Progenitor cell of endocrine pancreas (in vitro differentiated cells): ENCODE measurements around the gene USP31. TPM values are rescaled to one million over a fixed set of nuclear protein-coding genes. Genes with fewer than 3 reads are reported as not detected.

ENCODE experiments used
- DNase-seq: peaks from one replicate; pipeline ENCODE4 v3.0.0; 2021; ENCODE audit warnings: low spot score; ENCODE audit not compliant: unreplicated experiment
- H3K27ac Mint-ChIP-seq: 2 replicates; pipeline ENCODE4 v1.8.0; 2021; ENCODE audit warnings: mild to moderate bottlenecking, moderate library complexity, mixed read lengths
- H3K27me3 Mint-ChIP-seq: 2 replicates; pipeline ENCODE4 v1.8.0; 2021; ENCODE audit warnings: mixed read lengths
- H3K36me3 Mint-ChIP-seq: 2 replicates; pipeline ENCODE4 v1.8.0; 2022; ENCODE audit warnings: mixed read lengths; ENCODE audit not compliant: insufficient read depth
- H3K4me1 Mint-ChIP-seq: 2 replicates; pipeline ENCODE4 v1.8.0; 2021; ENCODE audit warnings: low read depth, mixed read lengths
- H3K4me3 Mint-ChIP-seq: 2 replicates; pipeline ENCODE4 v1.8.0; 2021; ENCODE audit warnings: low read depth, mild to moderate bottlenecking, moderate library complexity, mixed read lengths
- H3K9me3 Mint-ChIP-seq: 2 replicates; pipeline ENCODE4 v1.8.0; 2021; ENCODE audit warnings: low read depth, mixed read lengths
- total RNA-seq: library from RNA; stranded (reverse); gene quantifications from 2 replicates; pipeline ENCODE4 v1.2.1, GENCODE V29; 2021
- TF ChIP-seq, protein P1 (sequence below): fragments of 200-600 bp; sonication (generic); IDR thresholded peaks from one replicate; pipeline ENCODE4 v1.5.0; 2021; ENCODE audit warnings: antibody characterized with exemption, mild to moderate bottlenecking; ENCODE audit not compliant: unreplicated experiment

USP31 gene
- total RNA-seq, 1 donor from 2014 or later, result 10.5 TPM

DNA sequence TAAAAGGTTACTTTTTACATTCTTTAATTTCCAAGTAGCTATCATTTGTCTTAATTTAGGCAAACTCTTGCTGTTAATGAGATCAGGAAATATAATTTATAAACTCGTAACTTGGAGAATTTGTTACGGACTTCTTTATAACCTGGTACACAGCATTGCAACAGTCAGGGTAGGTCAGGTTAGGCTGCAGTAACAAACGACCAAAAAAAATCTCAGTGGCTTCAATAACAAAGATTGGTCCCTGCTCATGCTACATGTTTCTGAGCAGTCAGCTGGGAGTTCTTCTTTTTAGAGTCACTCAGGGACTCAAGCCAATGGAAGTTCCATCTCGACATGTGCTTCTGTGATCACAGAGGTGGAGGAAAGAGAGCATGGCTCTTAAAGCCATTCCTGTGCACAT lies 110.1 kb downstream of the USP31 start:
- TF ChIP-seq, protein P1, sequence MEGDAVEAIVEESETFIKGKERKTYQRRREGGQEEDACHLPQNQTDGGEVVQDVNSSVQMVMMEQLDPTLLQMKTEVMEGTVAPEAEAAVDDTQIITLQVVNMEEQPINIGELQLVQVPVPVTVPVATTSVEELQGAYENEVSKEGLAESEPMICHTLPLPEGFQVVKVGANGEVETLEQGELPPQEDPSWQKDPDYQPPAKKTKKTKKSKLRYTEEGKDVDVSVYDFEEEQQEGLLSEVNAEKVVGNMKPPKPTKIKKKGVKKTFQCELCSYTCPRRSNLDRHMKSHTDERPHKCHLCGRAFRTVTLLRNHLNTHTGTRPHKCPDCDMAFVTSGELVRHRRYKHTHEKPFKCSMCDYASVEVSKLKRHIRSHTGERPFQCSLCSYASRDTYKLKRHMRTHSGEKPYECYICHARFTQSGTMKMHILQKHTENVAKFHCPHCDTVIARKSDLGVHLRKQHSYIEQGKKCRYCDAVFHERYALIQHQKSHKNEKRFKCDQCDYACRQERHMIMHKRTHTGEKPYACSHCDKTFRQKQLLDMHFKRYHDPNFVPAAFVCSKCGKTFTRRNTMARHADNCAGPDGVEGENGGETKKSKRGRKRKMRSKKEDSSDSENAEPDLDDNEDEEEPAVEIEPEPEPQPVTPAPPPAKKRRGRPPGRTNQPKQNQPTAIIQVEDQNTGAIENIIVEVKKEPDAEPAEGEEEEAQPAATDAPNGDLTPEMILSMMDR, result no peak
- no peak for DNase-seq
- H3K9me3 Mint-ChIP-seq, result no peaks in the 10 kb centered on the region

DNA sequence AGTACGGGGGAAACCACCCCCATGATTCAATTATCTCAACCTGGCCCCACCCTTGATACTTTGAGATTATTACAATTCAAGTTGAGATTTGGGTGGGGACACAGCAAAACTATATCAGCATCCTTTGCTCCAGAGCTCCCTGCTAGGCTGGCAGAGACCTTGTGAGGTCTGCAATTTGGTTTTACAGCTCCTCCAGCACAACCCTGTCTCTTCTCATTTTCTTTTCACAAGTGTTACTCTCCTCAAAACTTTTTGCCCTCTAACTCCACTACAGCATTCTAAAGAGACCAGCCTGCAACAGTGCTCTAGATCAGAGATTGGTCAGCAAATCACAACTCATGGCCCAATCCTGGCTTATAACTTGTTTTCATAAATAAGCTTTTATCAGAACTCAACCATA lies 114.0 kb downstream of the USP31 start:
- Mint-ChIP-seq H3K27ac (no peak overlapping the region), H3K36me3 (no peaks in the 10 kb centered on the region), H3K27me3 (peaks cover 13% of the 10 kb centered on the region), H3K4me3 (no peak overlapping the region), H3K4me1 (no peaks in the 10 kb centered on the region), H3K9me3 (peaks cover 5% of the 10 kb centered on the region)
- no peak for DNase-seq
- TF ChIP-seq, protein P1, result no peak

More for the DNA sequence above, 110.1 kb downstream of the USP31 start:
- Mint-ChIP-seq H3K4me3 (no peak overlapping the region), H3K27me3 (peaks cover 8% of the 10 kb centered on the region), H3K36me3 (no peaks in the 10 kb centered on the region), H3K4me1 (no peaks in the 10 kb centered on the region), H3K27ac (no peak overlapping the region)

DNA sequence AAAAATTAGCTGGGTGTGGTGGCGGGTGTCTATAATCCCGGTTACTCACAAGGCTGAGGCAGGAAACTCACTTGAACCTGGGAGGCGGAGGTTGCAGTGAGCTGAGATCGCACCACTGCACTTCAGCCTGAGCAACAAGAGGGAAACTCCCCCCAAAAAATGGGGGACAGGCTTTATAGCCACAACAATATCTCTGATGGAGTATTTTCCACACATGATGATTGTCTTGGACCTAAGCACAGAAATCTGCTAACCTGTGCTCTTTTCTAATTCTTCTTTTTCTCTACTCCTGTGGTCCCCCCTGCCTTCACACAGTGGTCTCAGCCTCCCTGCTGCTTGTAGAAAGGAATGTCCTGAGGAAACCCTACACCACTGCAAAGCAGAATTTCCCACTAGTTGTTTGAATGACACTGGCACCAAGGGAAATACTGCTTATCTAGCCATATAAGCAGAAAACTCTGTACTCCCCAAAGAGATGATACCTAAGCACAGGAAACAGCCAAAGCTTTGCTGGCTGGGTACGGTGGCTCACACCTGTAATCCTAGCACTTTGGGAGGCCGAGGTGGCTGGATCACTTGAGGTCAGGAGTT lies 117.6 kb downstream of the USP31 start:
- H3K36me3 Mint-ChIP-seq, result no peaks in the 10 kb centered on the region
- H3K4me1 Mint-ChIP-seq, result no peaks in the 10 kb centered on the region
- H3K9me3 Mint-ChIP-seq, result peaks cover 5% of the 10 kb centered on the region
- peaks cover 22% of the 10 kb centered on the region for H3K27me3 Mint-ChIP-seq
- no peak overlapping the region for H3K4me3 Mint-ChIP-seq
- no peak for DNase-seq
- TF ChIP-seq, protein P1, result no peak
- no peak overlapping the region for H3K27ac Mint-ChIP-seq

DNA sequence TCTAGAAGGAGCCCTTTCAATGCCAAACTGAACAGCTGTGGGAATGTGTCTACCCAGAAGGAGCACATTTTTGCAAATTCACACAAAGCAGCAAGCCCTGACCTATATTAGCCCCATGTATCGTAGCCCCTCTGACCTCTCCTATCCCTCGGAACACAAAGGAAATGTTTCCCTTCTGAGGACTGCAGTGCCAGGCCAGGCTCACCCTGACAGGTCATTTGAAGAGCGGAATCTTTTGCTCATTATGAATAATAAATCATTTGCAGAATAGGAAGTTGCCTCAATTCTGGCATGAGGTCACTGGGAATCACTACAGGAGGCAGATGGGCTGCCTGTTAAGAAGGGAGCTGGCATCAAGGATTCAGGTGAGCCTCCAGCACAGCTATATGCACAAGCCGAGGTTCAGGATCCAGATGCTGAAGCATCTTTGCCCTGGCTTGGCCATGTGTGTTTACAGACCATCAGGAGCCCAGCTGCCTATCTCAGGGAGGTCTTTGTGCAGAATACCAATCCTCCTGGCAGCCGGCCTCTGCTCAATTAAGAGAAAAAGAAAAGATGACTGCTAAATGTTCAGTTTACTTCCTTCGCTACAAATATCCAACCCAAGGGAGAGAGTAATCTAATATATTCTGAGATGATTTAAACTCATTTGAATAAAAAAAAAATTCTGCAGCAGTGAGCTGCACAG lies 119.4 kb downstream of the USP31 start:
- no peak overlapping the region for H3K27ac Mint-ChIP-seq
- no peak for DNase-seq
- H3K4me3 Mint-ChIP-seq, result no peak overlapping the region
- no peaks in the 10 kb centered on the region for H3K4me1 Mint-ChIP-seq
- TF ChIP-seq, protein P1, result no peak
- no peaks in the 10 kb centered on the region for H3K36me3 Mint-ChIP-seq
- H3K9me3 Mint-ChIP-seq, result peaks cover 5% of the 10 kb centered on the region
- H3K27me3 Mint-ChIP-seq, result peaks cover 20% of the 10 kb centered on the region

DNA sequence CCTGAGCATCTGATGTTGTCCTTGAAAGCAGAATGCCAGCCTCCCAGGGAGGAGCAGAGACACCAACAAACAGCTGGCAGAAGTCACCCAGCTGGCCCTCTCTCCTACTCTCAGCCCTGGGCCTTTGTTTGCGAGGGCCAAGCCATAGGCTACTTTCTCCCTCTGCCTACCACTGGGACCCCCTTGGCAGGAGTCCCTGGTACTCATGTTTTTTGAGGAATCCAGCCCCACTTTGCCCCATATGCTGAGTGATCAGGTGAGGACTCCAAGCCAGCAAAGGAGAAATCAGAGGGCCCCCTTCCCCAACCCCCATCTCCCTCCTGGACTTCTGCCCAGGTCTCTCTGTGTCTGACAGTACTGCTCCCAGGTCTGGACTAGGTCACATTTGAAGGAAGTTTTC lies 121.9 kb downstream of the USP31 start:
- no peak overlapping the region for H3K4me3 Mint-ChIP-seq
- H3K4me1 Mint-ChIP-seq, result no peaks in the 10 kb centered on the region
- DNase-seq, result no peak
- no peak overlapping the region for H3K27ac Mint-ChIP-seq
- no peaks in the 10 kb centered on the region for H3K9me3 Mint-ChIP-seq
- TF ChIP-seq, protein P1, result no peak
- no peaks in the 10 kb centered on the region for H3K36me3 Mint-ChIP-seq
- peaks cover 23% of the 10 kb centered on the region for H3K27me3 Mint-ChIP-seq
